ENCODE results near the gene LMNA. TPM values are rescaled to one million over a fixed set of nuclear protein-coding genes. Genes with fewer than 3 reads are reported as not detected.
A peak's percentile ranks its signal among the peaks of the same experiment; 100 is the strongest.
"Not testable (repeated sequence)": the region's sequence is repeated elsewhere in the genome, so short reads cannot be mapped to it uniquely, and the experiment has no call there.

Gene LMNA
- total RNA-seq, 1 donor from 2014 or later: 358 TPM

GRCh38 chr1:156122519-156123355 lies 8.2 kb downstream of the LMNA start:
- DNase-seq (ENCODE audit: low read depth): no peak
- H3K4me3 ChIP-seq (ENCODE audit: low read depth, low read length): peak overlapping the region; percentile 41
- TF ChIP-seq CTCF (conservative IDR thresholded peaks at IDR 0.05; ENCODE audit: low read depth, low read length): no peak

- no peak for DNase-seq (ENCODE audit: low read depth)
- H3K4me3 ChIP-seq (ENCODE audit: low read depth, low read length): peak overlapping the region; percentile 41
- peak; percentile 46 for TF ChIP-seq CTCF (conservative IDR thresholded peaks at IDR 0.05; ENCODE audit: low read depth, low read length)
These were observed 9.1 kb downstream of the LMNA start for GRCh38 chr1:156123356-156124196.

GRCh38 chr1:156124557-156125483 lies 10.3 kb downstream of the LMNA start:
- no peak for DNase-seq (ENCODE audit: low read depth)
- H3K4me3 ChIP-seq (ENCODE audit: low read depth, low read length): no peak overlapping the region
- TF ChIP-seq CTCF (conservative IDR thresholded peaks at IDR 0.05; ENCODE audit: low read depth, low read length): no peak

GRCh38 chr1:156125544-156125943 lies 11.0 kb downstream of the LMNA start:
- not testable (repeated sequence) for DNase-seq (ENCODE audit: low read depth); H3K4me3 ChIP-seq (ENCODE audit: low read depth, low read length)

GRCh38 chr1:156126043-156126629 lies 11.6 kb downstream of the LMNA start:
- H3K4me3 ChIP-seq (ENCODE audit: low read depth, low read length): peak overlapping the region; percentile 15

More at GRCh38 chr1:156126043-156126629, 11.6 kb downstream of the LMNA start:
- peak; percentile 56 for TF ChIP-seq CTCF (conservative IDR thresholded peaks at IDR 0.05; ENCODE audit: low read depth, low read length)
- no peak for DNase-seq (ENCODE audit: low read depth)
